Glutamatergic neuron (in vitro differentiated cells): ENCODE results near the gene VPS26B. TPM values are rescaled to one million over a fixed set of nuclear protein-coding genes. Genes with fewer than 3 reads are reported as not detected.
"Not testable (repeated sequence)": the region's sequence is repeated elsewhere in the genome, so short reads cannot be mapped to it uniquely, and the experiment has no call there.

Source experiments
- DNase-seq: peaks from one replicate; pipeline ENCODE4 v3.0.0; 2022
- H3K27ac Mint-ChIP-seq: one replicate; pipeline ENCODE4 v1.8.0; 2020; ENCODE audit warnings: mild to moderate bottlenecking, mixed read lengths, inconsistent platforms; ENCODE audit not compliant: unreplicated experiment
- H3K27me3 Mint-ChIP-seq: one replicate; pipeline ENCODE4 v1.8.0; 2020; ENCODE audit warnings: mild to moderate bottlenecking, moderate library complexity, mixed read lengths, inconsistent platforms; ENCODE audit not compliant: unreplicated experiment
- H3K36me3 Mint-ChIP-seq: one replicate; pipeline ENCODE4 v1.8.0; 2020; ENCODE audit warnings: mild to moderate bottlenecking, mixed read lengths, inconsistent platforms; ENCODE audit not compliant: unreplicated experiment
- H3K4me1 Mint-ChIP-seq: one replicate; pipeline ENCODE4 v1.8.0; 2020; ENCODE audit warnings: mild to moderate bottlenecking, low read depth, mixed read lengths, inconsistent platforms; ENCODE audit not compliant: unreplicated experiment
- H3K4me3 Mint-ChIP-seq: one replicate; pipeline ENCODE4 v1.8.0; 2020; ENCODE audit warnings: mild to moderate bottlenecking, mixed read lengths, inconsistent platforms; ENCODE audit not compliant: unreplicated experiment
- H3K9me3 Mint-ChIP-seq: one replicate; pipeline ENCODE4 v1.8.0; 2020; ENCODE audit warnings: mild to moderate bottlenecking, moderate library complexity, mixed read lengths, inconsistent platforms; ENCODE audit not compliant: unreplicated experiment
- total RNA-seq: library from RNA; stranded (reverse); fragmentation: NEBNext Ultra II Directional; extraction: Animal tissue kit (Norgen Biotek cat#: 25700); gene quantifications from one replicate; pipeline ENCODE4 v1.2.1, GENCODE V29; 2021; ENCODE audit not compliant: unreplicated experiment
- TF ChIP-seq, protein P1 (sequence below): fragments of 200-600 bp; sonication (generic); IDR thresholded peaks from one replicate; pipeline ENCODE4 v1.5.0; 2021; ENCODE audit not compliant: partially characterized antibody, unreplicated experiment

Gene VPS26B
- total RNA-seq, 1 donor from 2014 or later, result 63.6 TPM

DNA sequence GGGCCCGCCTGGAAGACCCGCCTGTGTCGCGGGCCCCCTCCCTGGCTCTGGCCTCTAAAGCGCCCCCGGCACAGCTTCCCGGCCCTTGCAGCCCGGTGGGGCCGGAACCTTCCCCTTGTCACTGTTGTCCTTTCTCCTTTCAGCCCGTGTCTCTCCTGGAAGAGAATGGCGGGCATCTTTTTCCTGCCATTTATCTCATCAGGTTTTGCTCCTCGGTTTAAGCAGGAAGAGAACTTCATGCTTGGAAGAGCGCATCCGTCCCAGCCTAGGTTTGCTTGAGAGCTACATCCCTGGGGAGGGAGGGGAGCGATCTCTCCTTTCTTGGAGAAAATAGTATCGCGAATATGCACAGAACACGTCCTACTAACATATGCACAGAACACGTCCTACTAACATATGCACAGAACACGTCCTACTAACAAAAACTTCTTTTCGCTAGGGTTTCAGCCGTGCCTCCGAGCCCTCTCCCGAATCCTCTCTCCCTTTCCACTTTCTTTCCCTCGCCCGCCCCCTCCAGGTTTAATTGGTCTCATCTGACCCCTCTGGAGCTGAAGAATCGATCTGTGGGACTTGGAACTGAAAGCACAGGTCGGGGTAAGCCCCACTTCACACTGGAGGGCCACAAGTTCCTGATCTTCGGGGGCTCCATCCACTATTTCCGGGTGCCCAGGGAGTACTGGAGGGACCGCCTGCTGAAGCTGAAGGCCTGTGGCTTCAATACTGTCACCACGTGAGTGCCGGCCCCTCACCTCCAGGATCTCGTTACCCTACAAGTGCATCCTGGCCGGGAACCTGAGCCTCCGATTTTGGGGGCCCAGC is 52.9 kb downstream of the VPS26B start:
- Mint-ChIP-seq H3K27ac (peak overlapping the region; percentile 73), H3K9me3 (peaks cover 13% of the 10 kb centered on the region), H3K27me3 (peaks cover 20% of the 10 kb centered on the region), H3K36me3 (peaks cover 5% of the 10 kb centered on the region), H3K4me1 (peaks cover 28% of the 10 kb centered on the region), H3K4me3 (peak overlapping the region; percentile 92)
- DNase-seq, result peak; percentile 41
- TF ChIP-seq, protein P1, sequence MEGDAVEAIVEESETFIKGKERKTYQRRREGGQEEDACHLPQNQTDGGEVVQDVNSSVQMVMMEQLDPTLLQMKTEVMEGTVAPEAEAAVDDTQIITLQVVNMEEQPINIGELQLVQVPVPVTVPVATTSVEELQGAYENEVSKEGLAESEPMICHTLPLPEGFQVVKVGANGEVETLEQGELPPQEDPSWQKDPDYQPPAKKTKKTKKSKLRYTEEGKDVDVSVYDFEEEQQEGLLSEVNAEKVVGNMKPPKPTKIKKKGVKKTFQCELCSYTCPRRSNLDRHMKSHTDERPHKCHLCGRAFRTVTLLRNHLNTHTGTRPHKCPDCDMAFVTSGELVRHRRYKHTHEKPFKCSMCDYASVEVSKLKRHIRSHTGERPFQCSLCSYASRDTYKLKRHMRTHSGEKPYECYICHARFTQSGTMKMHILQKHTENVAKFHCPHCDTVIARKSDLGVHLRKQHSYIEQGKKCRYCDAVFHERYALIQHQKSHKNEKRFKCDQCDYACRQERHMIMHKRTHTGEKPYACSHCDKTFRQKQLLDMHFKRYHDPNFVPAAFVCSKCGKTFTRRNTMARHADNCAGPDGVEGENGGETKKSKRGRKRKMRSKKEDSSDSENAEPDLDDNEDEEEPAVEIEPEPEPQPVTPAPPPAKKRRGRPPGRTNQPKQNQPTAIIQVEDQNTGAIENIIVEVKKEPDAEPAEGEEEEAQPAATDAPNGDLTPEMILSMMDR, result no peak

DNA sequence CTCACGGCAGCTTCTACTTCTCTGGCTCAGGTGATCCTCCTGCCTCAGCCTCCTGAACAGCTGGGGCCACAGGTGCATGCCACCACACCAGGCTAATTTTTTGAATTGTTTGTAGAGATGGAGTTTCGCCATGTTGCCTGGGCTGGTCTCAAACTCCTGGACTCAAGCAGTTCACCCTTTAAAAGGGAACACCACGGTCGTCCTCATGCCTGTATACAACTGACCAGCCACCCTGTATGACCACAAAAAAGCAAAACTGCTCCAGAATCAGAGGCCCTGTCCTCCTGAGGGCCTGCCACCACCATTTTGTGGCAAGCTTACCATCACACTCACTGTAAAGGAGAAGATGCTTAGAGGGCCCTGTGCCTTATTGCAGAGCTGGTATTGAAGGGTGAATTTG is 53.9 kb downstream of the VPS26B start:
- Mint-ChIP-seq H3K4me3 (no peak overlapping the region), H3K27me3 (peaks cover 19% of the 10 kb centered on the region), H3K27ac (no peak overlapping the region), H3K9me3 (peaks cover 6% of the 10 kb centered on the region), H3K36me3 (peaks cover 5% of the 10 kb centered on the region), H3K4me1 (peaks cover 19% of the 10 kb centered on the region)
- DNase-seq, result no peak
- TF ChIP-seq, protein P1, result no peak

DNA sequence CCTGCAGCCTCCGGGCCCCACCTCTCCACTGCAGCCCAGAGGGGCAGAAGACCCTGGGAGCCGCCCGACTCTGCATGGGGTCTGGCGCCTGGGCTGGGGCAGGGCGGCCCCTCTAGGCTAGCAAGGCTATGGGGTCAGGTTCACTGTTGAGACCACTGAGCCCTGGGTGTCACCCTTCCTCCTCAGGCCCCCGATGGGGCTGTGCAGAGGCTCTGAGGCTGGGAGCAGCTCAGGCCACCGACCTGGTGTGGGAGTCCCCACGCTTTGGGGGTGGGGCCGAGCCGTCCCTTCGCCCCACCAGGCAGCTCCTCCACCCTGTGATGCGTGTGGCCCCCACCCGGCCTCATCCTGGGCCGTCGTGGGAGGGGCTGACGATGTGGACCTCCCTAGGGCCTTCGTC is 57.2 kb downstream of the VPS26B start:
- peaks cover 10% of the 10 kb centered on the region for H3K27me3 Mint-ChIP-seq
- not testable (repeated sequence) for DNase-seq

DNA sequence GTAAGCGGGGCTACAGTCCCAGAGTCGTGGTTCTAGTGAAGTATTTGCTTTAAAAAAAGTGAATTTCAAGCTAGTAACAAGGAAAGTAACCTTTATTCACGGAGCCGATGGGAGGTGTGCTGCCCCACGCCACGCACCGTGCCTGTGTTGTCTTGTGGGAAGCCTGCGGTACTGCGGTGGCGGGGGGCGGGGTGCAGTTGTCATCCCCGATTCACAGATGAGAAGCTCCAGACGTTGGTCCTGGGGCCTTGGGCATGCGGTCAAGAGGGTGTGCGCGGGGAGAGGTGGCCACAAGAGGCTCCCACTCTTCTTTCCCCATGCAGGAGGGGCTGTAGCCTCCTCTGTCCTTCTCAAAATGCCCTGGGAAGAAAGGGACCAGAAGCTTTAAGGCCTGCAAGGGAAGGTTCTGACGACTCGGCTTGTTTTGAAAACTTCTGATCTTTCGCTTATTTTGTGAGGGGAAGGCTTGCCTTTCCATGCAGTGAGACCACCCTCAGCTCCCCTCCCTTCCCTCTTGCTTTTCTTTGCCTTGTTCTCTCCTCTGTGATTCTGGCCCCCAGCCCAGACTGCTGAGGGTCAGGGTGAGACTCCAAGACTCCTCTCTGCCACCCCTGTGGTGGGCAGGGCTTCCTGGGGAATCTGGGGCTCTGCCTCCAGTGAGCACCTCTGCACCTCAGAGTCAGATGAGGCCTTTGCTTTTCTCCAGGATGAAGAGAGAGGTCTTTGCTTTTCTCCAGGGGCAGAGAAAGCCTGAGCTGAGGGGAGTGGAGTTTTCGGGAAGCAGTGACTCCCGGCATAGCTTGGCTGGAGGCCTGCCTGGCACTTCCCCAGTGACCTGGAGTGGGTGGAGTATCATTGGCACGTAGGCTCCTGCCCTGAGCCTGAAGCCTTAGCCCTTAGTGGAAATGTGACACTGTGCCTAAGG is 57.9 kb downstream of the VPS26B start:
- Mint-ChIP-seq H3K4me3 (no peak overlapping the region), H3K4me1 (peaks cover 5% of the 10 kb centered on the region), H3K36me3 (peaks cover 5% of the 10 kb centered on the region), H3K27me3 (peaks cover 8% of the 10 kb centered on the region), H3K9me3 (peaks cover 2% of the 10 kb centered on the region), H3K27ac (no peak overlapping the region)
- DNase-seq, result no peak
- TF ChIP-seq, protein P1, result no peak

More for the DNA sequence above, 57.2 kb downstream of the VPS26B start:
- not testable (repeated sequence) for H3K4me3 Mint-ChIP-seq, H3K4me1 Mint-ChIP-seq, H3K27ac Mint-ChIP-seq, H3K9me3 Mint-ChIP-seq, H3K36me3 Mint-ChIP-seq

DNA sequence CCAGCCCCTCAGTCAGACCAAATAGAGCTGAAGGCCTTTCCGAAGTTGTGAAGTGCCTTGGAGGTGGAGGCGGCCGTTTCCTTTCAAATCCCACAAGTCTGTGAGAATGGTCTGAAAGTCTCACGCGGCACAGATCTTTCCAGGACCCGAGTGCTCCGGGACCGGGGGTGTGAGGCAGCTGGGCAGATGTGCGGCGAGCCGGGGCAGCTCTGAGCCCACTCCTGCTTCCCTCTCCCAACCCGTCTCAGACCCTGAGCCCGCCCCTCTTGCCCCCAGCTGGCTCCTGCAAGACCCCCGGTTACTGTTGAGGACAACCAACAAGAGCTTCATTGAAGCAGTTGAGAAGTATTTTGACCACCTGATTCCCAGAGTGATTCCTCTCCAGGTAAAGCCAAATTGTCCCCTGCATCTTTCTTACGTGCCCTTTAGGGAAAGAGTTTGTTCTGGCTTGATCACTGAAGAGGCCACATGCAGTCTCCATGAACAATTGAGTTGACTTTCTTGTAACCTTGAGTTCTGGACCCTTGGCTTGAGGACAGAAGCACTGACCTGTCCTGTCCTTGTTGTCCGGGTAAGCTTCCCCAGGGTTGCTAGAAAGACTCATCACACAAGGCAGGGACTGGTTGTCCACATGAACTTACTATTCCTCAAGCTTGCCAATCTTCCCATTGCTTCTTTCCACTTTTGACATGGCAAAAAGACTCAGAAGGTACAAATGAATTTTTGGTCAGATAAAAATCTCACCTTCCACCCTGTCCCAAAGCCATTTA is 59.2 kb downstream of the VPS26B start:
- Mint-ChIP-seq H3K9me3 (peaks cover 1% of the 10 kb centered on the region), H3K27ac (no peak overlapping the region), H3K4me1 (no peaks in the 10 kb centered on the region), H3K27me3 (peaks cover 1% of the 10 kb centered on the region), H3K4me3 (no peak overlapping the region), H3K36me3 (peaks cover 2% of the 10 kb centered on the region)
- TF ChIP-seq, protein P1, result no peak
- no peak for DNase-seq

DNA sequence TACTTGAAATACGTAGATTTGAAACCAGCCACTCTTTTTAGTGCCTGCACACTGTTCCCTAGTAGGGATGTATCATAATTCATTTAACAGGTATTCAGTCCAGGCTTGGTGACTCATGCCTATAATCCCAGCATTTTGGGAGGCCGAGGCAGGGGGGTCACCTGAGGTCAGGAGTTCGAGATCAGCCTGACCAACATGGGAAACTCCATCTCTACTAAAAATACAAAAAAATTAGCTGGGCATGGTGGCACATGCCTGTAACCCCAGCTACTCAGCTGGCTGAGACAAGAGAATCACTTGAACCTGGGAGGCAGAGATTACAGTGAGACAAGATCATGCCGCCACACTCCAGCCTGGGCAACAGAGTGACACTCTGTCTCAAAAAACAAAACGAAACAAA is 59.9 kb downstream of the VPS26B start:
- not testable (repeated sequence) for H3K36me3 Mint-ChIP-seq, H3K27ac Mint-ChIP-seq, H3K9me3 Mint-ChIP-seq, H3K4me1 Mint-ChIP-seq, H3K27me3 Mint-ChIP-seq, DNase-seq, H3K4me3 Mint-ChIP-seq
